GM18511 (cell line): ENCODE data around the gene B3GALT6.

ENCODE experiments used
- ATAC-seq: cut with Tn5 transposase; IDR thresholded peaks from one replicate; pipeline ENCODE4 v1.9.1; 2021; ENCODE audit warnings: mild to moderate bottlenecking, moderate library complexity; ENCODE audit not compliant: unreplicated experiment

Gene B3GALT6

GRCh38 chr1:1230656-1231399 lies 1.2 kb upstream of the B3GALT6 start:
- no peak for ATAC-seq

GRCh38 chr1:1231400-1232207 lies 433 bp upstream of the B3GALT6 start, which contains the start of gene SDF4:
Gene SDF4, minus strand, starts transcription at chr1:1232001. Its CDS starts 3,229 bp downstream, at chr1:1228772.
- peak; percentile 93 for ATAC-seq

GRCh38 chr1:1232796-1233566 lies 944 bp downstream of the B3GALT6 start:
- ATAC-seq = no peak

- no peak for ATAC-seq
These were observed 1.5 kb downstream of the B3GALT6 start for GRCh38 chr1:1233567-1233892.

- ATAC-seq = no peak
These were observed 2.3 kb downstream of the B3GALT6 start for GRCh38 chr1:1234180-1234808.

- no peak for ATAC-seq
These were observed 3.1 kb downstream of the B3GALT6 start for GRCh38 chr1:1235016-1235744.

GRCh38 chr1:1236176-1236763 lies 4.2 kb downstream of the B3GALT6 start:
- ATAC-seq = no peak

- ATAC-seq = no peak
These were observed 5.2 kb downstream of the B3GALT6 start for GRCh38 chr1:1236945-1237873.

- no peak for ATAC-seq
These were observed 6.1 kb downstream of the B3GALT6 start for GRCh38 chr1:1237874-1238701.

- no peak for ATAC-seq
These were observed 6.7 kb downstream of the B3GALT6 start for GRCh38 chr1:1238702-1239178.

GRCh38 chr1:1239227-1239613 lies 7.2 kb downstream of the B3GALT6 start:
- no peak for ATAC-seq

GRCh38 chr1:1239614-1240347 lies 7.7 kb downstream of the B3GALT6 start:
- no peak for ATAC-seq

GRCh38 chr1:1240348-1240732 lies 8.3 kb downstream of the B3GALT6 start:
- no peak for ATAC-seq

GRCh38 chr1:1240822-1241587 lies 9.0 kb downstream of the B3GALT6 start:
- no peak for ATAC-seq

GRCh38 chr1:1241588-1242219 lies 9.7 kb downstream of the B3GALT6 start:
- ATAC-seq = no peak
